ENCODE data around the gene PUS3. TPM values are rescaled to one million over a fixed set of nuclear protein-coding genes. Genes with fewer than 3 reads are reported as not detected.

PUS3 gene
- polyA plus RNA-seq, 3 donors, result 2.0 to 5.3 (median 3.1) TPM

GRCh38 chr11:125926682-125927081 is 23.7 kb upstream of the PUS3 start:
- Histone ChIP-seq H3K27ac (ENCODE audit: low read depth in 1 of 2, low read length in 2 of 2) (no peak overlapping the region), H3K4me2 (replicated peaks; ENCODE audit: extremely low read depth, low read length, poor library complexity, severe bottlenecking) (no peak overlapping the region), H4K20me1 (ENCODE audit: insufficient read depth, low read length) (no peaks in the 10 kb centered on the region), H3K4me3 (replicated peaks in 1 of 3; ENCODE audit: low read depth in 2 of 3, low read length in 3 of 3) (no peak overlapping the region), H3K4me1 (ENCODE audit: control insufficient read depth in 1 of 2, insufficient read depth in 2 of 2, low read length in 2 of 2) (peaks cover 9 to 10% of the 10 kb centered on the region in 2 donors), H2AFZ (ENCODE audit: insufficient read depth, low read depth, low read length, poor library complexity, severe bottlenecking) (no peak overlapping the region), H3K27me3 (ENCODE audit: control insufficient read depth in 2 of 2, insufficient read depth in 2 of 2, low read length in 2 of 2) (no peaks in the 10 kb centered on the region), H3K36me3 (replicated peaks in 1 of 2; ENCODE audit: control insufficient read depth in 1 of 2, insufficient read depth in 2 of 2, low read length in 2 of 2) (no peaks in the 10 kb centered on the region), H3K79me2 (ENCODE audit: insufficient read depth, low read length) (no peaks in the 10 kb centered on the region), H3K9ac (ENCODE audit: insufficient read depth, low read length, poor library complexity, severe bottlenecking) (no peak overlapping the region), H3K9me3 (replicated peaks in 1 of 2; ENCODE audit: control insufficient read depth in 1 of 2, insufficient read depth in 1 of 2, low read length in 2 of 2) (no peaks in the 10 kb centered on the region)
- peaks cover 14% of the 10 kb centered on the region for H3K4me1 Mint-ChIP-seq
- H3K4me3 Mint-ChIP-seq, result no peak overlapping the region
- no peak for DNase-seq
- H3K9me3 Mint-ChIP-seq, result no peaks in the 10 kb centered on the region
- no peaks in the 10 kb centered on the region for H3K27me3 Mint-ChIP-seq (ENCODE audit: low read depth in 3 of 3)
- no peaks in the 10 kb centered on the region for H3K36me3 Mint-ChIP-seq
- H3K27ac Mint-ChIP-seq, result peak overlapping the region in 1 of 7 donors; percentile 9
- no peak for TF ChIP-seq CTCF (IDR thresholded peaks at IDR 0.05)
- intact Hi-C loops (cut with micrococcal nuclease), result no loop called here
- whole genome bisulfite sequencing (ENCODE audit: insufficient coverage), result 95% methylated on average over 8 of the region's 12 CpGs

- intact Hi-C loops (cut with micrococcal nuclease), result no loop called here
These were observed 22.8 kb upstream of the PUS3 start for GRCh38 chr11:125925804-125926203.

More at GRCh38 chr11:125925804-125926203, 22.8 kb upstream of the PUS3 start:
- H3K36me3 ChIP-seq (replicated peaks in 1 of 2; ENCODE audit: control insufficient read depth in 1 of 2, insufficient read depth in 2 of 2, low read length in 2 of 2), result no peaks in the 10 kb centered on the region
- H3K4me1 ChIP-seq (ENCODE audit: control insufficient read depth in 1 of 2, insufficient read depth in 2 of 2, low read length in 2 of 2), result peaks cover 9 to 10% of the 10 kb centered on the region in 2 donors
- H3K4me1 Mint-ChIP-seq, result peaks cover 14% of the 10 kb centered on the region
- H3K9me3 Mint-ChIP-seq, result no peaks in the 10 kb centered on the region
- no peak overlapping the region for H3K4me3 Mint-ChIP-seq
- H3K4me2 ChIP-seq (replicated peaks; ENCODE audit: extremely low read depth, low read length, poor library complexity, severe bottlenecking), result no peak overlapping the region
- WGBS (ENCODE audit: insufficient coverage), result 95% methylated on average over 2 of the region's 3 CpGs
- peaks cover 0 to 1% (median 0%) of the 10 kb centered on the region in 3 donors for H3K27me3 Mint-ChIP-seq (ENCODE audit: low read depth in 3 of 3)
- no peak overlapping the region for H2AFZ ChIP-seq (ENCODE audit: insufficient read depth, low read depth, low read length, poor library complexity, severe bottlenecking)
- H3K9ac ChIP-seq (ENCODE audit: insufficient read depth, low read length, poor library complexity, severe bottlenecking), result no peak overlapping the region
- no peak for TF ChIP-seq CTCF (IDR thresholded peaks at IDR 0.05)
- no peaks in the 10 kb centered on the region for H3K79me2 ChIP-seq (ENCODE audit: insufficient read depth, low read length)
- no peaks in the 10 kb centered on the region for H4K20me1 ChIP-seq (ENCODE audit: insufficient read depth, low read length)
- no peaks in the 10 kb centered on the region for H3K9me3 ChIP-seq (replicated peaks in 1 of 2; ENCODE audit: control insufficient read depth in 1 of 2, insufficient read depth in 1 of 2, low read length in 2 of 2)
- H3K27ac ChIP-seq (ENCODE audit: low read depth in 1 of 2, low read length in 2 of 2), result no peak overlapping the region
- H3K27ac Mint-ChIP-seq, result no peak overlapping the region
- no peaks in the 10 kb centered on the region for H3K36me3 Mint-ChIP-seq
- H3K4me3 ChIP-seq (replicated peaks in 1 of 3; ENCODE audit: low read depth in 2 of 3, low read length in 3 of 3), result no peak overlapping the region
- H3K27me3 ChIP-seq (ENCODE audit: control insufficient read depth in 2 of 2, insufficient read depth in 2 of 2, low read length in 2 of 2), result no peaks in the 10 kb centered on the region
- no peak for DNase-seq

Measured in CD14-positive monocyte (primary cell).